T-helper 2 cell (primary cell): ENCODE results near the gene F2R.
"Not testable (repeated sequence)": the region's sequence is repeated elsewhere in the genome, so short reads cannot be mapped to it uniquely, and the experiment has no call there.

Experiments used
- DNase-seq, 5 experiments: peaks; one replicate each; pipeline versions ENCODE4 v3.0.0 to v3.0.0-alpha.2; 2012 to 2022

F2R gene

DNA sequence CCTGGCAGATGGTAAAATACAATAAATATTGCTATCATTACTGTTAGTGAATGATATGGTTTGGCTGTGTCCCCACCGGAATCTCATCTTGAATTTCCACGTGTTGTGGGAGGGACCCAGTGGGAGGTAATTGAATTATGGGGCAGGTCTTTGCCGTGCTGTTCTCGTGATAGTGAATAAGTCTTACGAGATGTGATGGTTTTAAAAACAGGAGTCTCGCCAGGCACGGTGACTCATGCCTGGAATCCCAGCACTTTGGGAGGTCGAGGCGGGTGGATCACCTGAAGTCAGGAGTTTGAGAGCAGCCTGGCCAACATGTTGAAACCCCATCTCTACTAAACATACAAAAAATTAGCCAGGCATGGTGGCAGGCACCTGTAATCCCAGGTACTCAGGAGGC, 45.2 kb downstream of the F2R start:
- not testable (repeated sequence) for DNase-seq

DNA sequence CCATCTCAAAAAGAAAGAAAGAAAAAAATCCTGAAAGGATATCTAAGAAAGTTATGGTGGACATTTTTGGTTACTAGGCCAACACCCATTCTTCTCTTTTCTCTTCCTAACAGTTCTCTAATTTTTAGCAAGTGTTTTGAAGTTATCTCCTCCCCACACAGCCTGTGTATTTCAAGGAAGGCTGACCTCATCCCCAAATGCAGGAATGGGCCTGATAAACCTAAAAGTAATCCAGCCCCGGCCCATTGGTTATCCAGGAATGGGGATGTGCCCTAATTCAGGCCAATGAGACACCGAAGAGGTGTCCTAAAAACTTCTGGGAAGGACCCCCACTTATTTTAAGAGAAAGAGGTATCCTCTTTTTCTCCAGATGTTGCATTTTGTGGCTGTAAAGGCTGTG, 46.6 kb downstream of the F2R start:
- no peak for DNase-seq

DNA sequence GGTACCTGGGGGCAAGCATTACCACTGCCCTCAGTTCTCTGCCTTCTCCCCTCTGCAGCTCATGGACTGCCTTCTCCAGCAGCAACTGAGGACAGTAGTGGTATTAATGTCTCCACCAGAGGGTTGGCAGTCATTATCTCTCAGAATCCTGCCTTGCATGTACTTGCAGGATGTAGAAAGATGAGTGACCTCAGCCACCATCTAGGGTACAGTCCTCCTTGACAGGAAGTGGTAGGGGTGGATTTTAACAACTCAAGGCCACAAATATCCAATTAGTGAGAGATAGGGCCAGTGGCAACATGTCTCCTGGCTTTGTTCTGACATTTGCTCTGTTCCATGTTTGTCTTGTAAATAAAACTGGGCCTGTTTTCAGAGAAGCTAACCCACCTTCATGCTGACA, 47.2 kb downstream of the F2R start:
- peak in 2 of 5 experiments; percentile 19 to 78 for DNase-seq

DNA sequence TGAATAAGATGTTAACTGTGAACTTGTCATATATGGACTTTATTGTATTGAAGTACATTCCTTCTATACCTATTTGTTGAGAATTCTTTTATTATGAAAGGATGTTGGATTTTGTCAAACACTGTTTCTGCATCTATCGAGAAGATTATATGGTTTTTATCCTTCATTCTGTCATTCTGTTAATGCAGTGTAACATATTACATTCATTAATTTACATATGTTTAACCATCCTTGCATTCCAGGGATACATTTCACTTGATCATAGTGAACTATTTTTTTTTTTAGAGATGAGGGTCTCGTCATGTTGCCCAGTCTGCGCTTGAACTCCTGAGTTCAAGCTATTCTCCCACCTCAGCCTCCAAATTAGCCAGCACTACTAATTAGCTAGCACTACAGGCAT, 48.4 kb downstream of the F2R start:
- DNase-seq: no peak

DNA sequence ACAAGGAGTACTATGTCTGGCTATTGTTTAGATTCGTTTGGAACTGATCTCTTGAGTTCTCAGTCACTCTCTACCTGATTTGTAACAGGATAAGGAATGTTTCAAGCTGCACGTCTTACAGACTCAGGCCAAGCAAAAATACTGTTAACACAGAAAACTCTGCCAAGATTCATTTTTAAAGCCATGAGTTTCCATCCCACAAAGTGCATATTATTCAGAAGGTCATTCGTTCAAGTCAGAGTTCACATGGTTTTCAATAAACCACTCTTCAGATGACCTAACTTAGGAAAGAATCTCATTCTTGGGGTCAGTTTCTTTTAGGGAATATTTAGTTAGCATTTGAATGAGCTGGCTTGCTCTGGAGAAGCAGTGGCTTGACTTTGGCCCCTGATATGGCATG, 49.3 kb downstream of the F2R start:
- no peak for DNase-seq

DNA sequence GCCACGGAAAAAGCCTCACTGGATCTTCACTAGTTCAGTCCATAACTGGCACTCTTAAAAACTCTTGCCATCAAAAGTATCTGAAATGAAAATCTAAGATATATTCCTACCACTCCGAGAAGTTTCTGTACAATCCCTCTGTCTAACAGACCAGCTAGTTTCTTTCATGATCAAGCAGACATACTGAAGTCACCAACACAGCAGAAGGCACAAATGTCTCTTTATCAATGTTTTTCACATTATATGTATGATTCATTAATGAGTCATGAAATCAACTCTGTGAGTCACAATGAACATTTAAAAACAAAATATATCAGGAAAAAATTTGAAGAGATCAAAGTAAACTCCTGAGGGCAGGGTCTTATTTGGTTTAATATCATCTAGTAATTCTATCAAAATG, 50.8 kb downstream of the F2R start:
- DNase-seq: no peak

DNA sequence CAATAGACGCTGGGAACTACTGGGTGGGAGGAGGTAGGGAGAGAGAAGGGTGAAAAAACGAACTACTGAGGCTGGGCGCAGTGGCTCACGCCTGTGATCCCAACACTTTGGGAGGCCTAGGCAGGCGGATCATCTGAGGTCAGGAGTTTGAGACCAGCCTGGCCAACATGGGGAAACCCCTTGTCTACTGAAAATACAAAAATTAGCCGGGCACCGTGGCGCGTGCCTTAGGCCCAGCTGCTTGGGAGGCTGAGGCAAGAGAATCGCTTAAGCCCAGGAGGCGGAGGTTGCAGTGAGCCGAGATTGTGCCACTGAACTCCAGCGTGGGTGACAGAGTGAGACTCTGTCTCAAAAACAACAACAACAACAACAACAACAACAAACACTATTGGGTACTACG, 55.1 kb downstream of the F2R start:
- not testable (repeated sequence) for DNase-seq

DNA sequence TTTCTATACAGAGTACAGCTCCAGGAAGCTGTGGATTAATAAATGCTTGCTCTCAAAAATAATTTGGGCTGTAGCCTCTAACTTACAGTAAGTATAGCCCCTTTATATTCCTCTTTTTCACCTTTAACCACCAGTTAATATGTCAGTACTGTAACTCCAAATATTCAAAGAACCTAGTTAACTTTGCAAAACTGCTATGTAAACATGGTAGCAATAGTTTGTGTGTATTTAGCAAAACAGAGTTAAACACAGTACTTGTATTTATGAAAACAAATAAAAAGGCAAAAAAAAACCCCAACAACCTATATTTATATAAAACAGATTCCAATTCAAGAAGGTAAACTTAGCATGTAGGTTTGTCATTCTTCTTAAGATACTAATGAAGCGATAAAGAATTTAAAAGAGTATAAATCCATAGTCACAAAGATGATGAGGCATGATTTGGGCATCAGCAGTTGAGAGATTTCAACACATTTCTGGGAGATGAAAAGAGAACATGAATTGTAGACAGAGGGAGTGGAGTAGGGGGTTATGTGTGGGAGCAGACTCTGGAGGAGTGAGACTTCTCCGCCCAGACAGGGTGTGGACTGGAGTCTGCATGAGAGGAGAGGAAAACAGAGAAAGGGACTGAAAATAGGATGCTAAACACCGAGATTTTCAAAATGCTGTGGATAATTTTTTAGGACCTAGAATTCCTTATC, 55.9 kb downstream of the F2R start:
- no peak for DNase-seq

DNA sequence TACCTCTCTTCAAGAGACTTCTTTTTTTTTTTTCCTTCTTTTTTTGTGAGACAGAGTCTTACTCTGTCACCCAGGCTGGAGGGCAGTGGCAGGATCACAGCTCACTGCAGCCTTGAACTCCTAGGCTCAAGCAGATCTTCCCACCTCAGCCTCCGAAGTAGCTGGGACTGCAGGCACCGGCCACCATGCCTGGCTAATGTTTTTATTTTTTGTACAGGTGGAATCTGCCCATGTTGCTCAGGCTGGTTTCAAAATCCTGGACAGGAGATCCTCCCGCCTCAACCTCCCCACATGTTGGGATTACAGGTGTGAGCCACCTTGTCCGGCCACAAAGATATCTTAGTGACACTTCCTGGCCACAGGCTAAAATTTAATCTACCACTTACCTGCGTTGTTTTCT, 60.0 kb downstream of the F2R start:
- DNase-seq: no peak

DNA sequence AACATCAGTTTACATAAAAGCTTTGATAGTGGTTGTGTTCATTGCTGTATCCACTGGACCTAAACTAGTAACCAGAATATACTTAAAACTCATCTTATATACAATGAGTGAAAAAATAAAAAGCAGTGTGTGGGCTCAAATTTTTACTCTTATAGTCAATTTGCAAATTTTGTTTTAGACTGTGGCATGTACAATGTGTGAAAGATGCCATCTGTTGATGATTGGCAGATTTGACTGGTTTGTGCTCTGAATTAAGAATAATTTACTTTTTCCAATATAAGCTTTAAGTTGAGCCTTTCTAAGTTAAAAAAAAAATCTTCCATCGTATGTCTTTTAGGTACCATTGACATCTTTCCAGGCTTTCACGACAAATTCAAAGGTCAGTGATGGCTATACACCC, 60.5 kb downstream of the F2R start:
- DNase-seq: no peak

DNA sequence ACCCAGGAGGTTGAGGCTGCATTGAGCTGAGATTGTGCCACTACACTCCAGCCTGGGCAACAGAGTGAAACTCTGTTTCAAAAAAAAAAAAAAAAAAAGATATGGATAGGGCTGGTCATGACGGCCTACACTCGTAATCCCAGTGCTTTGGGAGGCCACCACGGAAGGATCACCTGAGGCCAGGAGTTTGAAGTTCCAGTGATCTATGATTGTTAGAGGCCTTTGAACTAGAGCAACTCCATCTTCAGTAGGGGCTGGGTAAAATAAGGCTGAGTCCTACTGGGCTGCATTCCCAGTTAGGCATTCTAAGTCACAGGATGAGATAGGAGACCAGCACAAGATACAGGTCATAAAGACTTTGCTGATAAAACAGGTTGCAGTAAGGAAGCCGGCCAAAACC, 64.7 kb downstream of the F2R start:
- DNase-seq: not testable (repeated sequence)

DNA sequence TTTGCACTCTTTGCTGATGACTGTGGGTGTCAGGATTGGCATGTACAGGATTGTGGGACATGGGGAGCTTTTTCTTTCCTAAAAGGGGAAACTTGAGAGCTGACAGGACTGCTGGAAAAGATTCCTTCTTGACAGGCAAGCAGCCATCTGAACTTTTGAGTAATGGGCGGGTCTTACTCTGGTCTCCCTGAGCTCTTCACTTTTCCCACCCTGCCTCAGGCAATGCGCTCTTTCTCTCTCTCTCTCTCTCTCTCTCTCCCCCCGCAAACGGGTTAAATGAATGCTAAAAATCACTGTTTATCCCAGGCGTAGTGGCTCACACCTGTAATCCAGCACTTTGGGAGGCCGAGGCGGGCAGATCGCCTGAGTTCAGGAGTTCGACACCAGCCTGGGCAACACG, 65.8 kb downstream of the F2R start:
- DNase-seq: no peak

DNA sequence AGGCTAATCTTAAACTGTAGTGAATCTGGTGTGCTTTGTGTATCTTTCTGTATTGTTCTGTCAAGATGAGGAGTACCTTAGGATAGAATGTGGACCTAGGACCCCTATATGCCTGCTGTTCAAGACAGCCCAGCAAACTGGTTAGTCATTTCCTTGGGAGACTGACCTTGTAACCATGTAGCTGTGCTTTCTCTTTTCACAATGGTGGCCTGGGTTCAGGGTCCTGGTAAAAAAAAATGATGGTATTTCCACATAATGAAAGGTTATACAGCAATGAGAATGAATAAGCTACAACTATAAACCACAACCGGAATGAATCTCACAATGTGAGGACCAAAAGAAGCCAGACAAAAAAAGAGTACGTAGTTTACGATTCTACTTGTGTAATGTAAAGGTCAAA, 66.5 kb downstream of the F2R start:
- DNase-seq: no peak
